Measurements from ENCODE around the gene ELMO1. TPM values are rescaled to one million over a fixed set of nuclear protein-coding genes. Genes with fewer than 3 reads are reported as not detected.

Gene ELMO1
- total and polyA plus RNA-seq, 9 donors = 8.9 to 48.9 (median 28.0) TPM

- no peak for DNase-seq
- no peaks in the 10 kb centered on the region for H3K9me3 ChIP-seq
- intact Hi-C loops (cut with DNase I) = no loop called here
- no peaks in the 10 kb centered on the region for H3K36me3 ChIP-seq
- no peaks in the 10 kb centered on the region for H3K27me3 ChIP-seq
- H3K4me3 ChIP-seq = no peak overlapping the region
- H3K27ac ChIP-seq = no peak overlapping the region
- TF ChIP-seq CTCF (IDR thresholded peaks at IDR 0.05) = no peak
- no peak for TF ChIP-seq POLR2A (IDR thresholded peaks at IDR 0.05)
- TF ChIP-seq EP300 (IDR thresholded peaks at IDR 0.05) = no peak
- H3K4me1 ChIP-seq (ENCODE audit: insufficient read depth) = peaks cover 1% of the 10 kb centered on the region
- 86 to 90% (median 89%) methylated on average over 3 of the region's 3 CpGs for WGBS, 3 donors
These were observed 409.4 kb downstream of the ELMO1 start for GRCh38 chr7:37039131-37039749.

- DNase-seq = no peak
- no peaks in the 10 kb centered on the region for H3K9me3 ChIP-seq
- H3K4me1 ChIP-seq (ENCODE audit: insufficient read depth) = peaks cover 1% of the 10 kb centered on the region
- H3K4me3 ChIP-seq = no peak overlapping the region
- no peaks in the 10 kb centered on the region for H3K27me3 ChIP-seq
- H3K27ac ChIP-seq = no peak overlapping the region
- intact Hi-C loops (cut with DNase I) = no loop called here
- TF ChIP-seq EP300 (IDR thresholded peaks at IDR 0.05) = no peak
- TF ChIP-seq POLR2A (IDR thresholded peaks at IDR 0.05) = no peak
- no peak for TF ChIP-seq CTCF (IDR thresholded peaks at IDR 0.05)
- H3K36me3 ChIP-seq = no peaks in the 10 kb centered on the region
These were observed 410.0 kb downstream of the ELMO1 start for GRCh38 chr7:37038706-37039105.

- Histone ChIP-seq H3K27ac (no peak overlapping the region), H3K4me3 (no peak overlapping the region), H3K27me3 (no peaks in the 10 kb centered on the region), H3K36me3 (no peaks in the 10 kb centered on the region), H3K4me1 (ENCODE audit: insufficient read depth) (peaks cover 1% of the 10 kb centered on the region), H3K9me3 (no peaks in the 10 kb centered on the region)
- intact Hi-C loops (cut with DNase I) = no loop called here
- 84 to 93% (median 87%) methylated on average over 5 of the region's 5 CpGs for WGBS, 3 donors
- no peak for DNase-seq
- no peak for TF ChIP-seq POLR2A (IDR thresholded peaks at IDR 0.05)
These were observed 411.4 kb downstream of the ELMO1 start for GRCh38 chr7:37037286-37037685.

GRCh38 chr7:37035631-37036030, 413.0 kb downstream of the ELMO1 start:
- no peaks in the 10 kb centered on the region for H3K9me3 ChIP-seq
- intact Hi-C loops (cut with DNase I) = no loop called here
- no peak for DNase-seq
- H3K36me3 ChIP-seq = no peaks in the 10 kb centered on the region
- H3K27me3 ChIP-seq = no peaks in the 10 kb centered on the region
- TF ChIP-seq EP300 (IDR thresholded peaks at IDR 0.05) = no peak
- no peak for TF ChIP-seq POLR2A (IDR thresholded peaks at IDR 0.05)
- TF ChIP-seq CTCF (IDR thresholded peaks at IDR 0.05) = no peak
- peaks cover 4% of the 10 kb centered on the region for H3K4me1 ChIP-seq (ENCODE audit: insufficient read depth)
- H3K4me3 ChIP-seq = no peak overlapping the region
- no peak overlapping the region for H3K27ac ChIP-seq

GRCh38 chr7:37033141-37033540, 415.5 kb downstream of the ELMO1 start:
- no peak for TF ChIP-seq CTCF (IDR thresholded peaks at IDR 0.05)
- no peak for TF ChIP-seq EP300 (IDR thresholded peaks at IDR 0.05)
- TF ChIP-seq POLR2A (IDR thresholded peaks at IDR 0.05) = no peak
- no peaks in the 10 kb centered on the region for H3K36me3 ChIP-seq
- no peaks in the 10 kb centered on the region for H3K9me3 ChIP-seq
- WGBS, 3 donors = 88 to 93% (median 89%) methylated on average over 8 of the region's 8 CpGs
- H3K27ac ChIP-seq = no peak overlapping the region
- peaks cover 3% of the 10 kb centered on the region for H3K4me1 ChIP-seq (ENCODE audit: insufficient read depth)
- no peak for DNase-seq
- H3K27me3 ChIP-seq = no peaks in the 10 kb centered on the region
- H3K4me3 ChIP-seq = no peak overlapping the region
- intact Hi-C loops (cut with DNase I) = no loop called here

Measured in ovary (tissue), 9 donors.